ENCODE measurements around the gene SUPT3H. TPM values are rescaled to one million over a fixed set of nuclear protein-coding genes. Genes with fewer than 3 reads are reported as not detected.

The SUPT3H gene
- polyA plus RNA-seq, 1 donor (not counting 4 experiments of a cell fraction or from before 2014, with no cell fraction given), result 7.6 TPM

DNA sequence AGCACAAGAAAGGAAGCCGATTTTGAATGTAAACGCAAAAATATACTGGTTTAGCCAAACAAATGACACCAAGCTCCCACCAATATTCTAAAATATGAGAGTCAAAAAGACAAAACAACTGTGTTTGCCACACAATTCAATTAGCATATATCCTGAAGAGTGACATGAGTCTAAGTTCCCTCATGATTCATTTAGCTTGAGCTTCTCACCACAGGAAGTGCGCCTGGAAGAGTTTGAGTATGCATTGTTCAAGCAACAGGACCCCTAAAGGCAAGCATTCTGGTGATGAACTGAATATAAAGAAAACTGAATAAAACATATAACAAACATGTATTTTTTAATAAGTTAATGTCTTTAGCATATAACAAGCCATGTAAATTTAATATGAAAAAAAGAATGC lies 164.8 kb downstream of the SUPT3H start:
- no peak for TF ChIP-seq EZH2 (IDR thresholded peaks at IDR 0.05; ENCODE audit: low read length)
- TF ChIP-seq, protein P1, sequence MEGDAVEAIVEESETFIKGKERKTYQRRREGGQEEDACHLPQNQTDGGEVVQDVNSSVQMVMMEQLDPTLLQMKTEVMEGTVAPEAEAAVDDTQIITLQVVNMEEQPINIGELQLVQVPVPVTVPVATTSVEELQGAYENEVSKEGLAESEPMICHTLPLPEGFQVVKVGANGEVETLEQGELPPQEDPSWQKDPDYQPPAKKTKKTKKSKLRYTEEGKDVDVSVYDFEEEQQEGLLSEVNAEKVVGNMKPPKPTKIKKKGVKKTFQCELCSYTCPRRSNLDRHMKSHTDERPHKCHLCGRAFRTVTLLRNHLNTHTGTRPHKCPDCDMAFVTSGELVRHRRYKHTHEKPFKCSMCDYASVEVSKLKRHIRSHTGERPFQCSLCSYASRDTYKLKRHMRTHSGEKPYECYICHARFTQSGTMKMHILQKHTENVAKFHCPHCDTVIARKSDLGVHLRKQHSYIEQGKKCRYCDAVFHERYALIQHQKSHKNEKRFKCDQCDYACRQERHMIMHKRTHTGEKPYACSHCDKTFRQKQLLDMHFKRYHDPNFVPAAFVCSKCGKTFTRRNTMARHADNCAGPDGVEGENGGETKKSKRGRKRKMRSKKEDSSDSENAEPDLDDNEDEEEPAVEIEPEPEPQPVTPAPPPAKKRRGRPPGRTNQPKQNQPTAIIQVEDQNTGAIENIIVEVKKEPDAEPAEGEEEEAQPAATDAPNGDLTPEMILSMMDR (optimal IDR thresholded peaks at IDR 0.05 in 1 of 3, IDR thresholded peaks at IDR 0.05 in 1 of 3, conservative IDR thresholded peaks at IDR 0.05 in 1 of 3; ENCODE audit: extremely low read depth in 1 of 3, insufficient read depth in 2 of 3, low read length in 3 of 3), result no peak
- no peaks in the 10 kb centered on the region for H3K9me1 ChIP-seq (ENCODE audit: control insufficient read depth, extremely low read depth, insufficient read depth, low read length)
- no peak overlapping the region for H2AFZ ChIP-seq (ENCODE audit: control insufficient read depth, low read length)
- no peaks in the 10 kb centered on the region for H3K79me2 ChIP-seq (ENCODE audit: control insufficient read depth, insufficient read depth, low read length)
- dilution Hi-C loops (cut with MboI; ENCODE audit: extremely low pct_ligation_motif_present, low sequenced_read_pairs), result no loop called here
- no peak overlapping the region for H3K27ac ChIP-seq (ENCODE audit: control insufficient read depth, insufficient read depth, low read length)
- H3K27me3 ChIP-seq (ENCODE audit: control insufficient read depth, extremely low read depth, insufficient read depth, low read length), result no peaks in the 10 kb centered on the region
- no peaks in the 10 kb centered on the region for H3K36me3 ChIP-seq (ENCODE audit: control insufficient read depth in 2 of 2, extremely low read depth in 1 of 2, insufficient read depth in 2 of 2, low read length in 2 of 2)
- no peak for FAIRE-seq
- no peaks in the 10 kb centered on the region for H3K9me3 ChIP-seq (ENCODE audit: control insufficient read depth, low read depth, low read length)
- no peak overlapping the region for H3K9ac ChIP-seq (ENCODE audit: control insufficient read depth, extremely low read depth, insufficient read depth, low read length)
- no peak overlapping the region for H3K4me2 ChIP-seq (ENCODE audit: control insufficient read depth, extremely low read depth, insufficient read depth, low read depth, low read length)
- no peaks in the 10 kb centered on the region for H3K4me1 ChIP-seq (ENCODE audit: control insufficient read depth, extremely low read depth, insufficient read depth, low read length)
- H4K20me1 ChIP-seq (ENCODE audit: control insufficient read depth, extremely low read depth, insufficient read depth, low read length), result no peaks in the 10 kb centered on the region
- no peak for DNase-seq (ENCODE audit: low read depth, low spot score)
- H3K4me3 ChIP-seq (ENCODE audit: control insufficient read depth in 2 of 3, extremely low read depth in 1 of 3, insufficient read depth in 2 of 3, low read depth in 1 of 3, low read length in 3 of 3), result no peak overlapping the region

DNA sequence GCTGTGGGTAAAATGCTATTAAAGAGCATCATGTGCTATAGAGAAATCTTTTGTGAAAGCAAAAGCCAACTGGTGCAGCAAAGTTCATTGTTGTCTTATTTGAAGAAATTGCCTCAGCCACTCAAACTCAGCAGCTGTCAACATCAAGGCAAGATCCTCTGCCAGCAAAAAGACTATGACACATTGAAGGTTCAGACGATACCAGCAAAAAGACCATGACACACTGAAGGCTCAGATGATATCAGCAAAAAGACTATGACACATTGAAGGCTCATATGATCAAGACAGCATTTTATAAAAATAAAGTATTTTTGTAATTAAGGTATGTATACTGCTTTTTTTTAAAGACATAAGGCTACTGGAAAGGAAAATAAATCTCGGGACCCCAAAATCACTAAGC lies 168.0 kb downstream of the SUPT3H start:
- no peak for TF ChIP-seq EZH2 (IDR thresholded peaks at IDR 0.05; ENCODE audit: low read length)
- TF ChIP-seq, protein P1 (optimal IDR thresholded peaks at IDR 0.05 in 1 of 3, IDR thresholded peaks at IDR 0.05 in 1 of 3, conservative IDR thresholded peaks at IDR 0.05 in 1 of 3; ENCODE audit: extremely low read depth in 1 of 3, insufficient read depth in 2 of 3, low read length in 3 of 3), result no peak
- no peaks in the 10 kb centered on the region for H4K20me1 ChIP-seq (ENCODE audit: control insufficient read depth, extremely low read depth, insufficient read depth, low read length)
- H3K36me3 ChIP-seq (ENCODE audit: control insufficient read depth in 2 of 2, extremely low read depth in 1 of 2, insufficient read depth in 2 of 2, low read length in 2 of 2), result no peaks in the 10 kb centered on the region
- H3K9me3 ChIP-seq (ENCODE audit: control insufficient read depth, low read depth, low read length), result no peaks in the 10 kb centered on the region
- H3K4me2 ChIP-seq (ENCODE audit: control insufficient read depth, extremely low read depth, insufficient read depth, low read depth, low read length), result no peak overlapping the region
- no peak overlapping the region for H3K9ac ChIP-seq (ENCODE audit: control insufficient read depth, extremely low read depth, insufficient read depth, low read length)
- H3K4me3 ChIP-seq (ENCODE audit: control insufficient read depth in 2 of 3, extremely low read depth in 1 of 3, insufficient read depth in 2 of 3, low read depth in 1 of 3, low read length in 3 of 3), result no peak overlapping the region
- no peaks in the 10 kb centered on the region for H3K79me2 ChIP-seq (ENCODE audit: control insufficient read depth, insufficient read depth, low read length)
- DNase-seq (ENCODE audit: low read depth, low spot score) (no peak), FAIRE-seq (no peak)
- no peaks in the 10 kb centered on the region for H3K27me3 ChIP-seq (ENCODE audit: control insufficient read depth, extremely low read depth, insufficient read depth, low read length)
- no peak overlapping the region for H2AFZ ChIP-seq (ENCODE audit: control insufficient read depth, low read length)
- H3K4me1 ChIP-seq (ENCODE audit: control insufficient read depth, extremely low read depth, insufficient read depth, low read length), result no peaks in the 10 kb centered on the region
- H3K9me1 ChIP-seq (ENCODE audit: control insufficient read depth, extremely low read depth, insufficient read depth, low read length), result no peaks in the 10 kb centered on the region
- dilution Hi-C loops (cut with MboI; ENCODE audit: extremely low pct_ligation_motif_present, low sequenced_read_pairs), result no loop called here
- H3K27ac ChIP-seq (ENCODE audit: control insufficient read depth, insufficient read depth, low read length), result no peak overlapping the region
